IMR-90 (cell line): Measurements from ENCODE around the gene ABTB2. TPM values are rescaled to one million over a fixed set of nuclear protein-coding genes. Genes with fewer than 3 reads are reported as not detected.

ENCODE experiments used
- ATAC-seq: fragments of 200-7000 bp; cut with Tn5 transposase; 2 replicates; pipeline ENCODE4 v1.9.1; 2020; ENCODE audit warnings: low read depth, mild to moderate bottlenecking, moderate library complexity
- BruUV-seq: library from RNA; stranded (reverse); fragments of 400-500 nt; replicated peaks from 2 replicates; lab custom pipeline; 2021; lab: Mats Ljungman, UMichigan
- CTCF ChIA-PET: fragments of 300-600 bp; formaldehyde crosslinking; extraction: SDS; loops from one replicate; lab custom pipeline; 2021; ENCODE audit warnings: antibody characterized with exemption; lab: Yijun Ruan, JAX
- POLR2A ChIA-PET: fragments of 300-600 bp; sonication (Branson Sonifier 250); formaldehyde crosslinking; loops from one replicate; lab custom pipeline; 2022; ENCODE audit warnings: antibody characterized with exemption; ENCODE audit not compliant: unreplicated experiment; lab: Charles Lee
- DNase-seq: peaks from one replicate; pipeline ENCODE4 v3.0.0; 2013
- H2AFZ ChIP-seq: replicated peaks from 2 replicates; pipeline ENCODE3; 2013; ENCODE audit warnings: low read length, mild to moderate bottlenecking; ENCODE audit not compliant: poor library complexity
- H2AK5ac ChIP-seq: 2 replicates; pipeline ENCODE4 v1.6.1; 2013; ENCODE audit warnings: low read depth, low read length, inconsistent platforms
- H2AK9ac ChIP-seq: replicated peaks from 2 replicates; pipeline ENCODE3; 2013; ENCODE audit warnings: mild to moderate bottlenecking, low read depth, low read length, moderate library complexity; ENCODE audit not compliant: poor library complexity
- H2BK120ac ChIP-seq: 2 replicates; pipeline ENCODE4 v1.6.1; 2013; ENCODE audit warnings: low read depth, low read length, inconsistent platforms
- H2BK15ac ChIP-seq: 3 replicates; pipeline ENCODE4 v1.6.1; 2013; ENCODE audit warnings: low read depth, low read length, inconsistent platforms
- H2BK20ac ChIP-seq: 2 replicates; pipeline ENCODE4 v1.6.1; 2013; ENCODE audit warnings: low read depth, mild to moderate bottlenecking, inconsistent platforms, low read length, moderate library complexity
- H2BK5ac ChIP-seq: 2 replicates; pipeline ENCODE4 v1.6.1; 2013; ENCODE audit warnings: mild to moderate bottlenecking, low read depth, low read length, inconsistent platforms; ENCODE audit not compliant: poor library complexity, severe bottlenecking
- H3K14ac ChIP-seq: replicated peaks from 2 replicates; pipeline ENCODE4 v1.6.1; 2013; ENCODE audit warnings: low read depth, low read length, inconsistent platforms
- H3K18ac ChIP-seq: 2 replicates; pipeline ENCODE4 v1.6.1; 2013; ENCODE audit warnings: low read depth, low read length, control low read depth
- H3K23ac ChIP-seq: 2 replicates; pipeline ENCODE4 v1.6.1; 2013; ENCODE audit warnings: low read depth, low read length, inconsistent platforms
- H3K27ac ChIP-seq: 2 replicates; pipeline ENCODE4 v1.5.1; 2013; ENCODE audit warnings: mild to moderate bottlenecking, control low read depth, low read length; ENCODE audit not compliant: insufficient read depth
- H3K27me3 ChIP-seq: 2 replicates; pipeline ENCODE4 v1.6.1; 2013; ENCODE audit warnings: low read length; ENCODE audit not compliant: control insufficient read depth, insufficient read depth
- H3K36me3 ChIP-seq: 2 replicates; pipeline ENCODE4 v1.6.1; 2013; ENCODE audit warnings: low read length, mixed read lengths; ENCODE audit not compliant: control insufficient read depth, insufficient read depth
- H3K4ac ChIP-seq: 2 replicates; pipeline ENCODE4 v1.6.1; 2013; ENCODE audit warnings: low read depth, low read length, inconsistent platforms
- H3K4me1 ChIP-seq: 2 replicates; pipeline ENCODE4 v1.6.1; 2013; ENCODE audit warnings: low read length, mixed read lengths; ENCODE audit not compliant: control insufficient read depth, insufficient read depth
- H3K4me2 ChIP-seq: 2 replicates; pipeline ENCODE4 v1.6.1; 2013; ENCODE audit warnings: low read depth, mild to moderate bottlenecking, control low read depth, low read length, moderate library complexity
- H3K4me3 ChIP-seq: 2 replicates; pipeline ENCODE4 v1.5.1; 2013; ENCODE audit warnings: low read depth, mild to moderate bottlenecking, control low read depth, low read length, moderate library complexity; ENCODE audit not compliant: insufficient read depth
- H3K56ac ChIP-seq: 2 replicates; pipeline ENCODE4 v1.6.1; 2013; ENCODE audit warnings: low read length, inconsistent platforms; ENCODE audit not compliant: insufficient read depth; ENCODE audit errors: extremely low read depth
- H3K79me1 ChIP-seq, 2 experiments: 2 replicates each; pipeline ENCODE4 v1.6.1; 2013; ENCODE audit warnings: low read length in 2 of 2, inconsistent platforms in 1 of 2, low read depth in 1 of 2
- H3K9ac ChIP-seq: 2 replicates; pipeline ENCODE4 v1.6.1; 2013; ENCODE audit warnings: low read depth, low read length, control low read depth
- H3K9me1 ChIP-seq: 2 replicates; pipeline ENCODE4 v1.6.1; 2013; ENCODE audit warnings: low read length, inconsistent platforms; ENCODE audit not compliant: insufficient read depth
- H3K9me3 ChIP-seq: 2 replicates; pipeline ENCODE4 v1.6.1; 2013; ENCODE audit warnings: low read length; ENCODE audit not compliant: control insufficient read depth, insufficient read depth
- H4K20me1 ChIP-seq: 2 replicates; pipeline ENCODE4 v1.6.1; 2013; ENCODE audit warnings: low read length, inconsistent platforms; ENCODE audit not compliant: insufficient read depth
- H4K5ac ChIP-seq: 2 replicates; pipeline ENCODE4 v1.6.1; 2013; ENCODE audit warnings: mild to moderate bottlenecking, low read depth, low read length, control low read depth
- H4K8ac ChIP-seq, 2 experiments: 2 replicates each; pipeline ENCODE4 v1.6.1; 2013; ENCODE audit warnings: low read depth in 2 of 2, low read length in 2 of 2, control low read depth in 1 of 2, inconsistent platforms in 1 of 2
- H4K91ac ChIP-seq: 2 replicates; pipeline ENCODE4 v1.6.1; 2013; ENCODE audit warnings: low read depth, low read length, inconsistent platforms; ENCODE audit not compliant: insufficient read depth
- CEBPB ChIP-seq: IDR thresholded peaks from 2 replicates; pipeline ENCODE4 v1.6.1; 2012; ENCODE audit warnings: low read depth, low read length, improper control_type of control experiment
- WGBS, 2 experiments: methylation state at CpG; one replicate each; pipeline versions ENCODE4 v1.1.5 to v1.1.7; 2013; ENCODE audit warnings: missing lambda C conversion rate in 2 of 2; ENCODE audit not compliant: insufficient read length in 1 of 2; ENCODE audit errors: extremely low coverage in 2 of 2; 5-methylcytosine and 5-hydroxymethylcytosine counted together
- dilution Hi-C: fragments of 300-500 bp; cut with HindIII; formaldehyde crosslinking; loops from one replicate; pipeline ENCODE4 v1.14.3; 2018; ENCODE audit warnings: low sequenced_read_pairs; ENCODE audit not compliant: unreplicated experiment
- in situ Hi-C: fragments of 300-500 bp; cut with MboI; formaldehyde crosslinking; loops from 3 replicates; pipeline ENCODE4 v1.14.3; 2019; ENCODE audit warnings: low sequenced_read_pairs, inconsistent platforms, mixed read lengths
- intact Hi-C: fragments of 100-400 bp; cut with micrococcal nuclease; formaldehyde crosslinking; loops from 2 replicates; pipeline ENCODE4 v1.10.0; 2022
- polyA plus RNA-seq, 3 experiments: library from polyadenylated mRNA; depleted of rRNA; stranded (reverse); fragments of >200 nt; gene quantifications; 2 replicates each; pipeline ENCODE4 v1.2.3, GENCODE V29; 2012; ENCODE audit warnings: low replicate concordance in 1 of 3
- total RNA-seq: library from RNA; depleted of rRNA; stranded (reverse); fragments of >200 nt; gene quantifications from 2 replicates; pipeline ENCODE4 v1.2.3, GENCODE V29; 2012

Gene ABTB2
- total and polyA plus RNA-seq, 2 of the 4 experiments (the other 2 are of a cell fraction) = 0.18 to 2.0 TPM

DNA sequence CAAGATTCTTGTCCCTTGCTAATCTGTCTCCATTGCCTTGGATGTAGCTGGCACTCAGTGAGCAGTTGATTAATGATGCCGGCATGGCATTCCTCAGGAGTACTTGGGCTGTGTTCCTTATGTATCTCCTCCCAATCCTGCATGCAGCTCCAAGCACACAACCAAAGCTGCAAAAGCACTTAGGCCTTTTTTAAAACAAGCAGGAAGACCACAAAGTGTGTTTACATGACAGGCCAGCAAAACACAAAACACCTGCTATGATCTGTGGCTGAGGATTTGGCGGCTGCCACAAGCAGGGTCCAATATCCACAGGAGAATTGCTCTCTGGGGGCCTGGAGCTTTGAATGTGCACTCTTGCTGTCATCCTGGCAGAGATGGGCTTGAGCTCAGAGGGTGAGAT, 8.9 kb downstream of the ABTB2 start:
- no peak for TF ChIP-seq CEBPB
- no peak overlapping the region for H3K14ac ChIP-seq
- H4K20me1 ChIP-seq = peaks cover 10% of the 10 kb centered on the region; the same call in 1 of the 2 replicates
- CTCF ChIA-PET = interaction anchor here (1.9 kb wide), 1 partner anchor 9 kb away, joined by 4 read pairs; the partner anchor contains the start of gene ABTB2
- H3K4ac ChIP-seq = no peak overlapping the region
- no peak overlapping the region for H2BK15ac ChIP-seq
- no peak overlapping the region for H2AFZ ChIP-seq
- H3K4me3 ChIP-seq = no peak overlapping the region
- dilution Hi-C loops = loop anchor here (25.0 kb wide), 1 partner anchor 162 kb away; no protein-coding TSS in a partner anchor
- H2AK5ac ChIP-seq = no peak overlapping the region
- no peak overlapping the region for H2AK9ac ChIP-seq
- H3K9me3 ChIP-seq = no peaks in the 10 kb centered on the region
- no peaks in the 10 kb centered on the region for H3K79me1 ChIP-seq
- no peaks in the 10 kb centered on the region for H3K36me3 ChIP-seq
- H2BK5ac ChIP-seq = no peak overlapping the region
- peaks cover 8% of the 10 kb centered on the region for H3K27me3 ChIP-seq
- peaks cover 22% of the 10 kb centered on the region for H3K4me1 ChIP-seq
- H3K18ac ChIP-seq = no peak overlapping the region
- no CpG with 5 or more reads among the region's 2 CpGs for whole genome bisulfite sequencing, 2 experiments
- in situ Hi-C loops = no loop called here
- H3K27ac ChIP-seq = no peak overlapping the region
- DNase-seq (peak; percentile 33), ATAC-seq (no peak; the same call in 1 of the 2 replicates)
- H3K9me1 ChIP-seq = peaks cover 24% of the 10 kb centered on the region
- H3K56ac ChIP-seq = no peak overlapping the region
- POLR2A ChIA-PET = interaction anchor here (0.5 kb wide), 1 partner anchor 751 kb away, joined by 3 read pairs; no protein-coding TSS in a partner anchor
- H4K91ac ChIP-seq = no peak overlapping the region
- H4K8ac ChIP-seq = no peak overlapping the region
- H4K5ac ChIP-seq = no peak overlapping the region
- no peak overlapping the region for H3K9ac ChIP-seq
- H2BK20ac ChIP-seq = no peak overlapping the region
- no peak overlapping the region for H3K23ac ChIP-seq
- H2BK120ac ChIP-seq = no peak overlapping the region
- intact Hi-C loops = no loop called here
- no TSS peak for BruUV-seq
- no peak overlapping the region for H3K4me2 ChIP-seq
